Fibroblast of skin of scalp (primary cell): ENCODE measurements around the gene ATP13A1. TPM values are rescaled to one million over a fixed set of nuclear protein-coding genes. Genes with fewer than 3 reads are reported as not detected.
A peak's percentile ranks its signal among the peaks of the same experiment; 100 is the strongest.
"Not testable (repeated sequence)": the region's sequence is repeated elsewhere in the genome, so short reads cannot be mapped to it uniquely, and the experiment has no call there.

Experiments used
- DNase-seq: peaks from one replicate; pipeline ENCODE4 v3.0.0-alpha.2; 2013
- polyA plus RNA-seq, 2 experiments: library from polyadenylated mRNA; unstranded; fragments of 120-200 nt; gene quantifications; one replicate each; pipeline ENCODE4 v1.2.1, GENCODE V29; 2013; ENCODE audit not compliant: insufficient read length in 2 of 2

ATP13A1 gene
- polyA plus RNA-seq (2013, experiment 1 of 2; ENCODE audit: insufficient read length): 31.9 TPM
- 31.9 TPM for polyA plus RNA-seq (2013, experiment 2 of 2; ENCODE audit: insufficient read length)

GRCh38 chr19:19663256-19664120 lies at the start of gene ATP13A1:
Gene ATP13A1, minus strand, starts transcription at chr19:19663676. Its CDS starts 10 bp downstream, at chr19:19663666.
- peak; percentile 98 for DNase-seq

GRCh38 chr19:19711934-19712828 lies 48.7 kb upstream of the ATP13A1 start:
- DNase-seq: no peak

GRCh38 chr19:19711306-19711933 lies 47.9 kb upstream of the ATP13A1 start:
- no peak for DNase-seq

DNA sequence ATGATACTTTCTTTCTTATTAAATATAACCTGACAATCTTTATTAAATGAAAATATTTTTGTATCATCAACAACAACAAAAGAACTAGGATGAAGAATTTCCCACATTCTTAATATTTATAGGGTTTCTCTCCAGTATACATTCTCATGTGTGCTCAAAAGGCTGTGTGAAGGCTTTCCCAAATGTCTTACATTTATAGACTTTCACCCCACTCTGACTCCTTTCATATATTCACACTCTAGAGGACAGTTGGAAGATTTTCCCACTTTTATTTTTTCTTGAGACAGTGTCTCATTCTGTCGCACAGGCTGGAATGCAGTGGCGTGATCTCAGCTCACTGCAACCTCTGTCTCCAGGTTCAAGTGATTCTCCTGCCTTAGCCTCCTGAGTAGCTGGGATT lies 47.0 kb upstream of the ATP13A1 start:
- no peak for DNase-seq

DNA sequence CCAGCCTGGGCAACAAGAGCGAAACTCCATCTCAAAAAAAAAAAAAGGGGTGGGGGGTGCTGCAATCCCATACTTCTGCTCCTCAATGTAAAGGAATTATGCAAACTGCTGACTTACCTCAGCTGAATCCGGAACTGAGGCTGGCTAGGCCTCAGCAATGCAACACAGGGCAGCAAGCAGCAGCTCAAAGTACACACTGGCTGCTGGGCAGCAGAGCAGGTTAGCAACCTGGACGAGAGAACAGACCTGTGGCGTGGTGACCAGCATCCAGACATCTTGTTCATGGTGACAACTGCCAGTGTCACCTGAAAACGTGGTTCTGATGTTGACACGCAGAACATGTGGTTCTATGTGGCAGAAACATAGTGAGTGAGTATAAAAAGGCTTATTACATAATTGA lies 41.4 kb upstream of the ATP13A1 start:
- DNase-seq: no peak

DNA sequence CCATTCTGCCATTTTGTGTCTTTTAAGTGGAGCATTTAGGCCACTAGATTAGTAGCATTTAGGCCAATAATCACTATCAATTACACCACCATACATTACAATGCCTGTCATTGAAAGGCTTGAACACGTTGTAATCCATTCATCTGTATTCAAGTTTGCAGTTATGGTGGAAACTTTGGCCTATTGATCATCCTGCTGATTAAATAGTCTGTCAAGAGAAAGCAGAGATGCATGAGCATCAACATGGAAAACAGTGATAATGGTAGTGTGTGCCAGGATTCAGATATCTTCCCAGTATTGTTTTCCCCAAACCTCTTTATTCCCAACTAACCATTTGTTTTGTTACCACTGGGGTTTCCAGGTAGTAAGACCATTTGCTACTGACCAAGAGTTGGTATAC lies 37.0 kb upstream of the ATP13A1 start:
- not testable (repeated sequence) for DNase-seq

- no peak for DNase-seq
These were observed 34.1 kb upstream of the ATP13A1 start for GRCh38 chr19:19697589-19697988.

- no peak for DNase-seq
These were observed 32.9 kb upstream of the ATP13A1 start for GRCh38 chr19:19696386-19696785.

DNA sequence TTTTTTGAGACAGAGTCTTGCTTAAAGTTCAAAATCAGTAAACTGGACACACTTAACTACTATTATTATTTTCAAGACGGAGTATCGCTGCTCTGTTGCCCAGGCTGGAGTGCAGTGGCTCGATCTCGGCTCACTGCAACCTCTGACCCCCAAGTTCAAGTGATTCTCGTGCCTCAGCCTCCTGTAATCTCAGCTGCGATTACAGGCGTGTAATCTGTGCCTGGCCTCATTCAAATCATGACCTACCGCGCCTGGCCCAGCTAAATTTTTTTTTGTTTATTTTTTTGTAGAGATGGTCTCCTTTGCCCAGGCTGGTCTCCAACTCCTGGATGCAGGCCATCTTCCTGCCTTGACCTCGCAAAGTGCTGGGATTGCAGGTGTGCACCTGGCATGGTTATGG lies 28.2 kb upstream of the ATP13A1 start:
- no peak for DNase-seq

DNA sequence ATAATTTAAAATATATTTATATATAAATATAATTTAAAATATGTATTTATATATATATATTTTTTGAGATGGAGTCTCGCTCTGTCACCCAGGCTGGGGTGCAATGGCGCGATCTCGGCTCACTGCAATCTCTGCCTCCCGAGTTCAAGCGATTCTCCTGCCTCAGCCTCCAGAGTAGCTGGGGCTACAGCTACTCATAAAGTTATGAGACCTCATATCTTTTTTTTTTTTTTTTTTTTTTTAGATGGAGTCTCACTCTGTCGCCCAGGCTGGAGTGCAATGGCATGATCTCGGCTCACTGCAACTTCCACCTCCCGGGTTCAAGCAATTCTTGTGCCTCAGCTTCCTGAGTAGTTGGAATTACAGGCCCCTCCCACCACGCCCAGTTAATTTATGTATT lies 25.5 kb upstream of the ATP13A1 start:
- DNase-seq: not testable (repeated sequence)

- DNase-seq: no peak
These were observed 23.6 kb upstream of the ATP13A1 start for GRCh38 chr19:19687090-19687489.

DNA sequence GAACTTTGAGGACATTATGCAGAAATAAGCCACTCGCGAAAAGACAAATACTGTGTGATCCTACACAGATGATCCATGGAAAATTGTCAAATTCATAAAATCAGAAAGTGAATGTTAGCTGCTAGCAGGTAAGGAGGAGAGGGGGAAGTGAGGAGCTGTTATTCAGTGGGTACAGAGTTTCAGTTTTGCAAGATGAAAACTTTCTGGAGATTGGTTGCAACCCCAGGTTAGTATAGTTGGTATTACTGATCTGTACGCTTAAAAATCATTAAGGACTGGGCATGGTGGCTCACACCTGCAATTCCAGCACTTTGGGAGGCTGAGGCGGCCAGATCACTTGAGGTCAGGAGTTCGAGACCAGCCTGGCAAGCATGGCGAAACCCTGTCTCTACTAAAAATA lies 23.1 kb upstream of the ATP13A1 start:
- no peak for DNase-seq

DNA sequence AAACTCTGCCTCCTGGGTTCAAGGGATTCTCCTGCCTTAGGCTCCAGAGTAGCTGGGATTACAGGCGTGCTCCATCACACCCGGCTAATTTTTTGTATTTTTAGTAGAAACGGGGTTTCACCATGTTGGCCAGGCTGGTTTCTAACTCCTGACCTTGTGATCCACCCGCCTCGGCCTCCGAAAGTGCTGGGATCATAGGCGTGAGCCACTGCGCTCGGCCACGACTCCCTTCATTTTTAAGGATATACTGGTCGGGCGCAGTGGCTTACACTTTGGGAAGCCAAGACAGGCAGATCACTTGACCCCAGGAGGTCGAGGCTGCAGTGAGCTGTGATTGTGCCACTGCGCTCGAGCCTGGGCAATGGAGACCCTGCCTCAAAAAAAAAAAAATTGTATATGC lies 22.6 kb upstream of the ATP13A1 start:
- not testable (repeated sequence) for DNase-seq

- no peak for DNase-seq
These were observed 15.9 kb upstream of the ATP13A1 start for GRCh38 chr19:19679176-19680073.

GRCh38 chr19:19677579-19677978 lies 14.1 kb upstream of the ATP13A1 start:
- DNase-seq: no peak

- DNase-seq: no peak
These were observed 10.8 kb upstream of the ATP13A1 start for GRCh38 chr19:19674315-19674714.

- no peak for DNase-seq
These were observed 9.3 kb upstream of the ATP13A1 start for GRCh38 chr19:19672816-19673215.

- DNase-seq: peak; percentile 22
These were observed 6.6 kb upstream of the ATP13A1 start for GRCh38 chr19:19670070-19670551.

DNA sequence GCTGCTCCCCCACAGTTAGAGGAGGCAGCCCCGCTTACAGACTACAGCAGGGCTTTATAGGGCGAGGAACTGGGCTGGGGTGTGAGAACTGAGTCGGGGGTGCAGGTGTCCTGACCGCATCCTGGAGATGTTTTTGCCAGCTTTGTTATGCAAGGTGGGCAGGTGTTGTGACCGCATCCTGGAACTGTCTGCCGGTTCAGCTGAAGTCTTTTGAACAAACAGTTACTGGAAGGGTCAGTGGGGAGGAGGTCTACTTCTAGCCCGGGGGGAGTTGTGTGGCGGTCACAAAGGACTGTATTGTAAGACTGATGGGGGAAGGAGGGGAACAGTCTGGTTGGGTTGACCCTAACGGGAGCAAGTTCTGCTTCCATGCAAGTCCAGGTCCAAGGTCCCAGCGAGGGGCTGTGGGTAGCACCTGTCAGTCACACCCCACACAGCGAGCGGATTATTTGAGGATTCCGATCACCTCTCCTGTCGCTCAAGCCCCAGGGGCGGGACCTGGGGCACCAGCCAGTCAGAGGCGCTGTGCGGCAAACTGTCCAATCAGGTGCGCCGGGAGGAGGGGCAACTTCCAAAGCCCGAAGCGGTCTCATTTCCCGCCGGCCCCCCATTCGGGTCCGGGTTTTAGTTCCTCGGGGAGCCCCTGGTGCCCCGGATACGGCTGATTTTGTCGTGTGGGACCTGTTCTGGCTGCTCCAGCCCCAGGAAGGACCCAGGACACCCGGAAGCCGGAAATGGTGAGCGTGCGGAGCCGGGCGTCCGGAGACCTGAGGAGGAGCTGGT lies 4.9 kb upstream of the ATP13A1 start, which contains the start of gene ZNF101:
ZNF101 (plus strand) TSS at position 610 of the 783 bp plus-strand sequence; CDS start at position 735, 125 bp downstream.
- peak; percentile 88 for DNase-seq

GRCh38 chr19:19665420-19665948 lies 2.0 kb upstream of the ATP13A1 start:
- DNase-seq: not testable (repeated sequence)
